Hippocampal formation (tissue), 2 donors: Measurements from ENCODE around the gene WFIKKN1.

Experiments used
- DNase-seq, 2 donors: peaks; one replicate each; lab custom pipeline; 2025; lab: John Stamatoyannopoulos, UW

The WFIKKN1 gene

GRCh38 chr16:630815-631405 lies at the start of gene WFIKKN1:
WFIKKN1 (plus strand) TSS chr16:630985; CDS start chr16:631254, 269 bp downstream.
- DNase-seq = no peak

GRCh38 chr16:582218-582613 lies 48.6 kb upstream of the WFIKKN1 start:
- no peak for DNase-seq

- no peak for DNase-seq
Observed at GRCh38 chr16:582614-583331, 48.0 kb upstream of the WFIKKN1 start.

GRCh38 chr16:583470-583814 lies 47.3 kb upstream of the WFIKKN1 start:
- DNase-seq = no peak

GRCh38 chr16:583815-584591 lies 46.8 kb upstream of the WFIKKN1 start:
- no peak for DNase-seq

- no peak for DNase-seq
Observed at GRCh38 chr16:585351-585750, 45.4 kb upstream of the WFIKKN1 start.

- no peak for DNase-seq
Observed at GRCh38 chr16:586047-586644, 44.6 kb upstream of the WFIKKN1 start.

- no peak for DNase-seq
Observed at GRCh38 chr16:586645-587590, 43.9 kb upstream of the WFIKKN1 start.

GRCh38 chr16:588639-588888 lies 42.2 kb upstream of the WFIKKN1 start:
- DNase-seq = no peak

GRCh38 chr16:588889-589657 lies 41.7 kb upstream of the WFIKKN1 start:
- peak; percentile 95 to 98 for DNase-seq

- peak; percentile 96 to 99 for DNase-seq
Observed at GRCh38 chr16:589658-590187, 41.1 kb upstream of the WFIKKN1 start, which contains the start of gene RAB40C. RAB40C (plus strand) TSS chr16:590066; CDS start chr16:590292, 226 bp downstream.

GRCh38 chr16:590188-590814 lies 40.5 kb upstream of the WFIKKN1 start:
- DNase-seq = no peak

GRCh38 chr16:590815-591200 lies 40.0 kb upstream of the WFIKKN1 start:
- DNase-seq = no peak

- DNase-seq = no peak
Observed at GRCh38 chr16:591231-591630, 39.6 kb upstream of the WFIKKN1 start.

GRCh38 chr16:591892-592517 lies 38.8 kb upstream of the WFIKKN1 start:
- DNase-seq = no peak

- DNase-seq = peak; percentile 27 to 45
Observed at GRCh38 chr16:592518-593306, 38.1 kb upstream of the WFIKKN1 start.

GRCh38 chr16:593406-593805 lies 37.4 kb upstream of the WFIKKN1 start:
- no peak for DNase-seq

- DNase-seq = no peak
Observed at GRCh38 chr16:593807-594206, 37.0 kb upstream of the WFIKKN1 start.

GRCh38 chr16:595094-595528 lies 35.7 kb upstream of the WFIKKN1 start:
- DNase-seq = no peak
